K562 (cell line): ENCODE measurements around the gene KCNJ9. TPM values are rescaled to one million over a fixed set of nuclear protein-coding genes. Genes with fewer than 3 reads are reported as not detected.

Experiments used
- ATAC-seq: fragments of 200-7000 bp; cut with Tn5 transposase; 3 replicates; pipeline ENCODE4 v1.9.1; 2020; ENCODE audit warnings: moderate library complexity
- BruUV-seq: library from RNA; stranded (reverse); fragments of 400-500 nt; replicated peaks from 2 replicates; lab custom pipeline; 2021; lab: Mats Ljungman, UMichigan
- CTCF ChIA-PET: fragments of 300-600 bp; formaldehyde crosslinking; extraction: SDS; loops from one replicate; lab custom pipeline; 2021; ENCODE audit warnings: low intra/inter-chr PET ratio; lab: Yijun Ruan, JAX
- POLR2A ChIA-PET: fragments of 300-600, 350-650 bp; sonication (Branson Sonifier 250); formaldehyde crosslinking; extraction: SDS; loops from one replicate; lab custom pipeline; 2021; ENCODE audit warnings: antibody characterized with exemption, inconsistent platforms; lab: Yijun Ruan, JAX
- DNase-seq, 4 experiments: peaks; one replicate each; pipeline versions ENCODE4 v3.0.0 to v3.0.0-alpha.2; 2011 to 2018; ENCODE audit warnings: low spot score in 3 of 4, mixed read lengths in 3 of 4; ENCODE audit errors: extremely low read depth in 1 of 4
- FAIRE-seq: peaks from 2 replicates; lab custom pipeline; 2011; peaks lifted over from hg19 to GRCh38; lab: Jason Lieb, UNC
- H2AFZ ChIP-seq: 2 replicates; pipeline ENCODE4 v1.6.0; 2011; ENCODE audit warnings: low read depth, low read length, control low read depth, inconsistent platforms
- H3K27ac ChIP-seq: fragments of 200-600 bp; 3 replicates; pipeline ENCODE4 v1.8.0; 2011; ENCODE audit warnings: low read depth, mild to moderate bottlenecking, control low read depth, inconsistent platforms, low read length, moderate library complexity, mixed read lengths; ENCODE audit errors: extremely low read depth
- H3K27me3 ChIP-seq, 2 experiments: fragments of 300-600 bp in 1 of 2; 2 replicates in 1 of 2; 3 replicates in 1 of 2; pipeline versions ENCODE4 v1.6.0 to v1.8.0; 2011; ENCODE audit warnings: inconsistent platforms in 2 of 2, low read length in 2 of 2, mild to moderate bottlenecking in 1 of 2, mixed read lengths in 1 of 2, moderate library complexity in 1 of 2; ENCODE audit not compliant: control insufficient read depth in 2 of 2, insufficient read depth in 2 of 2
- H3K36me3 ChIP-seq: fragments of 300-600 bp; 3 replicates; pipeline ENCODE4 v1.8.0; 2011; ENCODE audit warnings: mild to moderate bottlenecking, low read length, inconsistent platforms; ENCODE audit not compliant: control insufficient read depth, insufficient read depth
- H3K4me1 ChIP-seq, 2 experiments: fragments of 200-600 bp in 1 of 2; replicated peaks in 1 of 2; 2 replicates in 1 of 2; 3 replicates in 1 of 2; pipeline versions ENCODE4 v1.5.1 to v1.8.0; 2011; ENCODE audit warnings: inconsistent platforms in 2 of 2, low read length in 2 of 2, mild to moderate bottlenecking in 1 of 2, mixed read lengths in 1 of 2, moderate library complexity in 1 of 2; ENCODE audit not compliant: control insufficient read depth in 2 of 2, insufficient read depth in 2 of 2
- H3K4me2 ChIP-seq: 2 replicates; pipeline ENCODE4 v1.6.1; 2011; ENCODE audit warnings: low read length, control low read depth, inconsistent platforms, mixed read lengths; ENCODE audit not compliant: insufficient read depth
- H3K4me3 ChIP-seq: fragments of 200-600 bp; sonication (generic), shearing (Covaris generic); 2 replicates; pipeline ENCODE4 v1.5.1; 2016; ENCODE audit warnings: control low read depth, inconsistent platforms
- H3K79me2 ChIP-seq: fragments of 200-600 bp; 3 replicates; pipeline ENCODE4 v1.8.0; 2011; ENCODE audit warnings: low read length, inconsistent platforms; ENCODE audit not compliant: control insufficient read depth, insufficient read depth
- H3K9ac ChIP-seq, 2 experiments: 2 replicates each; pipeline versions ENCODE4 v1.6.0 to v1.6.1; 2011; ENCODE audit warnings: low read depth in 2 of 2, low read length in 2 of 2, control low read depth in 1 of 2, inconsistent platforms in 1 of 2, mild to moderate bottlenecking in 1 of 2, mixed read lengths in 1 of 2; ENCODE audit not compliant: insufficient read depth in 1 of 2
- H3K9me1 ChIP-seq: one replicate; pipeline ENCODE4 v1.6.0; 2011; ENCODE audit warnings: inconsistent platforms, mild to moderate bottlenecking, low read length, moderate library complexity; ENCODE audit not compliant: control insufficient read depth, insufficient read depth
- H3K9me3 ChIP-seq: replicated peaks from 2 replicates; pipeline ENCODE4 v1.5.1; 2011; ENCODE audit warnings: low read depth, low read length, inconsistent platforms; ENCODE audit not compliant: control insufficient read depth, insufficient read depth
- H4K20me1 ChIP-seq: replicated peaks from 2 replicates; pipeline ENCODE4 v1.6.1; 2011; ENCODE audit warnings: low read length, inconsistent platforms, mixed read lengths; ENCODE audit not compliant: control insufficient read depth, insufficient read depth
- MXD1 ChIP-seq: fragments of 250-450 bp; sonication (Bioruptor Pico); IDR thresholded peaks from 2 replicates; pipeline ENCODE4 v1.8.0; 2021; ENCODE audit warnings: borderline replicate concordance, mild to moderate bottlenecking, moderate library complexity; ENCODE audit not compliant: poor library complexity, severe bottlenecking
- RREB1 ChIP-seq: fragments of 250-450 bp; sonication (Bioruptor Pico); IDR thresholded peaks from 2 replicates; pipeline ENCODE4 v1.4.0; 2020
- SPI1 ChIP-seq: IDR thresholded peaks from 2 replicates; pipeline ENCODE4 v1.6.1; 2011; ENCODE audit warnings: low read depth, low read length, control low read depth, borderline replicate concordance
- WGBS: fragments of 100-300 bp; shearing (Covaris generic); methylation state at CpG from one replicate; pipeline ENCODE4 v1.1.6; 2016; ENCODE audit warnings: low coverage, mixed read lengths; ENCODE audit not compliant: insufficient coverage; ENCODE audit errors: missing lambda C conversion rate; 5-methylcytosine and 5-hydroxymethylcytosine counted together
- in situ Hi-C: fragments of 300-500 bp; cut with MboI; formaldehyde crosslinking; loops from 4 replicates; pipeline ENCODE4 v1.15.0; 2018; ENCODE audit warnings: inconsistent platforms, mixed read lengths
- intact Hi-C: fragments of 100-400 bp; cut with micrococcal nuclease; formaldehyde crosslinking; loops from 2 replicates; pipeline ENCODE4 v1.14.2; 2022
- polyA plus RNA-seq, 8 experiments: library from polyadenylated mRNA; depleted of rRNA in 4 of 8; stranded (reverse) in 5 of 8; unstranded in 3 of 8; fragments of >200 nt; fragmentation: Nextera tagmentation in 2 of 8; fragmentation: Illumina TruSeq in 1 of 8; extraction: Ambion mirVana in 2 of 8; extraction: Trizol in 1 of 8; gene quantifications; 2 replicates each; pipeline versions ENCODE4 v1.2.1 to v1.2.3, GENCODE V29; 2011 to 2014; ENCODE audit warnings: inconsistent platforms in 1 of 8, missing spikeins in 1 of 8
- total RNA-seq, 7 experiments: library from RNA; depleted of rRNA in 6 of 7; stranded (reverse); fragments of >200 nt in 6 of 7; fragmentation: Illumina TruSeq in 2 of 7; extraction: Trizol in 2 of 7; gene quantifications; 2 replicates each; pipeline versions ENCODE4 v1.2.1 to v1.2.3, GENCODE V29; 2011 to 2021; ENCODE audit warnings: low replicate concordance in 1 of 7

KCNJ9 gene
- total and polyA plus RNA-seq, 9 of the 15 experiments (the other 6 are each of a cell fraction or from before 2014, with no cell fraction given): not detected

GRCh38 chr1:160103658-160104408 is 22.5 kb downstream of the KCNJ9 start (continued):
- no peak for TF ChIP-seq RREB1 (CRISPR knock-in tag)

DNA sequence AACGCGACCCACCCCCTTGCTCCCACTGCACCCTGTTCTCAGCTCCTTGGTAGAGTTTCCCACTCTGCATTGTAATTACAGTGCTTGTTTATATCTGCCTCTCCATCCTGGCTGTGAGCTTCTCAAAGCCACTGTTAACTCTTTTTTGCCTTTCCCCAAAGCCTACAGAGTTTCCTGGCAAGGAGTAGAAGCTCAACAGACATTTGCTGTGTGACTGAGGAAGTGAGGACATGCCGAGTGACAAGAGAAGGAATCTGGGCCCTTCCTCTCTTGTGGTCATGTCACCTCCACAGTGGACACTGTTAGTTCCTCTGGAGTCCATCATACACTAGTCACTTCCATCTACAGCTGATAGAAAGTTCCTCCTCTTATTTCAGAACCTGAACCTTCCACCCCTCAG is 23.1 kb downstream of the KCNJ9 start:
- Histone ChIP-seq H2AFZ (no peak overlapping the region), H4K20me1 (no peaks in the 10 kb centered on the region), H3K4me2 (no peak overlapping the region), H3K9me3 (no peaks in the 10 kb centered on the region), H3K4me3 (no peak overlapping the region), H3K4me1 (peaks cover 12% of the 10 kb centered on the region in 2 experiments; a peak in 4 of 5 replicates), H3K9ac (no peak overlapping the region), H3K36me3 (no peaks in the 10 kb centered on the region), H3K27me3 (peaks cover 0 to 4% of the 10 kb centered on the region in 2 experiments; a peak in 1 of 5 replicates), H3K9me1 (no peaks in the 10 kb centered on the region), H3K79me2 (no peaks in the 10 kb centered on the region), H3K27ac (no peak overlapping the region)
- no TSS peak for BruUV-seq
- in situ Hi-C loops: loop anchor here (10.0 kb wide), 1 partner anchor 270 kb away; no protein-coding TSS in a partner anchor
- intact Hi-C loops: no loop called here
- 27% methylated on average over 3 of the region's 3 CpGs for WGBS
- TF ChIP-seq MXD1: no peak
- peak; percentile 31; the same call in 1 of the 2 replicates for TF ChIP-seq SPI1
- POLR2A ChIA-PET: interaction anchor here (0.6 to 1.1 kb wide), 2 partner anchors 16 to 105 kb away, joined by 3 read pairs; no protein-coding TSS in a partner anchor
- CTCF ChIA-PET: no interaction called here
- no peak for FAIRE-seq
- DNase-seq: no peak
- no peak for ATAC-seq
